HUES6 (cell line): Measurements from ENCODE around the gene PLEKHA7.

Experiments used
- H3K27ac ChIP-seq: 2 replicates; pipeline ENCODE4 v1.7.0; 2013; ENCODE audit warnings: low read depth, mild to moderate bottlenecking, low read length, inconsistent platforms
- H3K27me3 ChIP-seq: 2 replicates; pipeline ENCODE4 v1.6.1; 2013; ENCODE audit warnings: low read length; ENCODE audit not compliant: control insufficient read depth, insufficient read depth
- H3K36me3 ChIP-seq: 2 replicates; pipeline ENCODE4 v1.6.1; 2013; ENCODE audit warnings: low read length; ENCODE audit not compliant: control insufficient read depth, insufficient read depth
- H3K4me1 ChIP-seq: 2 replicates; pipeline ENCODE4 v1.6.1; 2013; ENCODE audit warnings: low read length; ENCODE audit not compliant: control insufficient read depth, insufficient read depth
- H3K4me3 ChIP-seq: 2 replicates; pipeline ENCODE4 v1.5.1; 2013; ENCODE audit warnings: low read depth, low read length
- H3K9ac ChIP-seq: one replicate; pipeline ENCODE4 v1.6.1; 2013; ENCODE audit warnings: mild to moderate bottlenecking, low read length
- H3K9me3 ChIP-seq: 2 replicates; pipeline ENCODE4 v1.6.1; 2013; ENCODE audit warnings: low read depth, low read length; ENCODE audit not compliant: control insufficient read depth, insufficient read depth

PLEKHA7 gene

DNA sequence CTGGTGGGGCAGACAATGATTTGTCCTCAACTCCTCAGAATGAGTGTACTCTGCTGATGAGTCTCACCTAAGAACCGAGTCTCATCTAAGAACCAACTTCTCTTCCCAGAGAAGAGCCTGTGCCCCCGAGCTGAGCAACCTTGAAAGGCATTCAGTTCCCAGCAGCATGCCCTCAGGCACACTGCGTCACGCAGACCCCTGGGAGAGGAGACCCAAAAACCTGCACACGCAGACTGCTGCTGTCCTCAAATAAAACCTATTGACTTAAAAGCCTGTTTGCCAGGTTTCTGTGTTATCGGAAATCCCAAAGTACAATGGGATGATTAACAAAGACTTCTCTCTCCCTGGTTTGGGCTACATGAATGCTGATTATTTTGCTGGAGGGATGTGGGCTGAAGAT lies 154.6 kb downstream of the PLEKHA7 start:
- Histone ChIP-seq H3K27ac (no peak overlapping the region), H3K4me1 (no peaks in the 10 kb centered on the region; the same call in 1 of the 2 replicates), H3K27me3 (no peaks in the 10 kb centered on the region), H3K4me3 (no peak overlapping the region), H3K36me3 (no peaks in the 10 kb centered on the region; the same call in 1 of the 2 replicates), H3K9ac (no peak overlapping the region), H3K9me3 (no peaks in the 10 kb centered on the region)

- Histone ChIP-seq H3K9ac (no peak overlapping the region), H3K9me3 (no peaks in the 10 kb centered on the region), H3K4me1 (no peaks in the 10 kb centered on the region; the same call in 1 of the 2 replicates), H3K4me3 (no peak overlapping the region), H3K36me3 (no peaks in the 10 kb centered on the region; the same call in 1 of the 2 replicates), H3K27me3 (no peaks in the 10 kb centered on the region), H3K27ac (no peak overlapping the region)
These were observed 157.0 kb downstream of the PLEKHA7 start for GRCh38 chr11:16857186-16857585.

DNA sequence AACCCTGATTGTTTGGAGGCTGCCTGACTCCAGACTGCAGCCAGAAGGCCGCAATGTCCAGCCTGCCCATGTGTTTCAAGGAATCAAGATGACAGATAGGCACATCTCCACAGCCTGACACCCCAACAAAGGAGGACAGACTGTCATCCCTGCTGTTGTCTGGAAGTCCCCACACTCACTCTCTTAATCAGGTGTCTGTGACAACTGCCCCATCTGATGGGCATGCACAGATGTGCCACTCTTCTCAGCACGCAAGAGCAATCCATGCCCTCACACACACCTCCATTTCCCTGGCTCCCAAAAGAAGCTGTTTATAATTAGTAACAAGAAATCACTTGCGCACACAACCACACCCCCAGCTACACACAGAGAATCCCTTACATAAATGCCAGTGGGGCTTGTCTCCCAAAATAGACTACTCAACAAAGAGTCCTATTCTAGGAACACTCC lies 158.2 kb downstream of the PLEKHA7 start:
- Histone ChIP-seq H3K9ac (no peak overlapping the region), H3K27me3 (no peaks in the 10 kb centered on the region), H3K4me3 (no peak overlapping the region), H3K4me1 (no peaks in the 10 kb centered on the region; the same call in 1 of the 2 replicates), H3K9me3 (no peaks in the 10 kb centered on the region), H3K27ac (no peak overlapping the region), H3K36me3 (no peaks in the 10 kb centered on the region; the same call in 1 of the 2 replicates)

GRCh38 chr11:16854979-16855378 lies 159.2 kb downstream of the PLEKHA7 start:
- Histone ChIP-seq H3K27ac (no peak overlapping the region), H3K36me3 (peaks cover 2% of the 10 kb centered on the region; the same call in 1 of the 2 replicates)

GRCh38 chr11:16853859-16854258 lies 160.4 kb downstream of the PLEKHA7 start:
- no peak overlapping the region for H3K27ac ChIP-seq
- H3K4me3 ChIP-seq = no peak overlapping the region
- no peak overlapping the region for H3K9ac ChIP-seq
- H3K27me3 ChIP-seq = no peaks in the 10 kb centered on the region; the same call in 1 of the 2 replicates
- H3K9me3 ChIP-seq = no peaks in the 10 kb centered on the region
- H3K4me1 ChIP-seq = no peaks in the 10 kb centered on the region; the same call in 1 of the 2 replicates
- peaks cover 3% of the 10 kb centered on the region; the same call in 1 of the 2 replicates for H3K36me3 ChIP-seq

More at GRCh38 chr11:16854979-16855378, 159.2 kb downstream of the PLEKHA7 start:
- Histone ChIP-seq H3K4me3 (no peak overlapping the region), H3K27me3 (no peaks in the 10 kb centered on the region; the same call in 1 of the 2 replicates), H3K4me1 (no peaks in the 10 kb centered on the region; the same call in 1 of the 2 replicates), H3K9me3 (no peaks in the 10 kb centered on the region), H3K9ac (no peak overlapping the region)

DNA sequence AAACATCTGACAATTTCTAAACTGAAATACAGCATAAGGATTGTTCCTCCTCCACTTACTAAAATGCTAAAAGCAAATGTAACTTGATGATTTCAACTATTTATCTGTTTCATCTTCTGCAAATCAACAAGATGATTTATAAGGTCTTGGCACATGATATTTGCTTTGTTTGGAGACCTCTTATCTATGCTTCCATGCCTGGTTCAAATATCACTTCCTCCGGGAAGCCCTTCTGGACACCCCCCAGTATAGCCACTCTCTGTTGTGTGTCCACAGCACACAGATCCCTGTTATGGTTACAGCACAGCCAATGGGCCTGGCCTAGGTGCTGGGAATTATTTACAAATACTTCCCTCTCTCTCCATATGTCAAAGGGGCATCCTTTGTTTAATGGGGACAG lies 160.9 kb downstream of the PLEKHA7 start:
- no peaks in the 10 kb centered on the region; the same call in 1 of the 2 replicates for H3K4me1 ChIP-seq
- H3K27ac ChIP-seq = no peak overlapping the region
- no peak overlapping the region for H3K4me3 ChIP-seq
- peaks cover 3% of the 10 kb centered on the region; the same call in 1 of the 2 replicates for H3K36me3 ChIP-seq
- H3K9me3 ChIP-seq = no peaks in the 10 kb centered on the region
- no peak overlapping the region for H3K9ac ChIP-seq
- no peaks in the 10 kb centered on the region; the same call in 1 of the 2 replicates for H3K27me3 ChIP-seq

DNA sequence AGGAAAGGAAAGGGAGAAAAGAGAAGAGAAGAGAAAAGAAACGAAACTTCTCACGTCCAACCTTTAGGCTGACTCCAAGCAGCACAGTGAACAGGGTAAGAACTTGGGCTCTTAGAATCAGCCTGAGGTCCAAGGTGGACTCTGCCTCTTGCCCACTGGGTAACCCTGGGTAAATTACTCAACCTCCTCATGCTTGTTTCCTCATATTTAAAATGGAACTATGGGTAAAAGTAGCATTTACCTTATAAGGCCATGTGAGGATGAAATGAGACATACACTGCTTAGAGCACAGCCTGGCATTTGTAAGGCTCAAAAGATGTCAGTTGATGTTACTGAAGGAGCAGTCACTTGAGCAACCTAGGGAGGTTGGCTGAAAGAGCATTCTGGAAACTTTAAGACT lies 167.9 kb downstream of the PLEKHA7 start:
- Histone ChIP-seq H3K9ac (no peak overlapping the region), H3K27ac (no peak overlapping the region), H3K27me3 (no peaks in the 10 kb centered on the region; the same call in 1 of the 2 replicates), H3K9me3 (no peaks in the 10 kb centered on the region), H3K4me3 (no peak overlapping the region), H3K36me3 (0 out of 2 replicates have a peak, but pooled peaks cover 3% of the 10 kb centered on the region), H3K4me1 (no peaks in the 10 kb centered on the region)

- Histone ChIP-seq H3K4me1 (no peaks in the 10 kb centered on the region), H3K9me3 (no peaks in the 10 kb centered on the region), H3K27me3 (no peaks in the 10 kb centered on the region), H3K36me3 (peaks cover 3% of the 10 kb centered on the region; the same call in 1 of the 2 replicates), H3K4me3 (no peak overlapping the region), H3K9ac (no peak overlapping the region), H3K27ac (no peak overlapping the region)
These were observed 169.9 kb downstream of the PLEKHA7 start for GRCh38 chr11:16844268-16844771.

GRCh38 chr11:16843294-16843693 lies 170.9 kb downstream of the PLEKHA7 start:
- no peak overlapping the region for H3K9ac ChIP-seq
- peaks cover 3% of the 10 kb centered on the region; the same call in 1 of the 2 replicates for H3K36me3 ChIP-seq
- H3K27me3 ChIP-seq = no peaks in the 10 kb centered on the region
- no peak overlapping the region for H3K27ac ChIP-seq
- H3K4me3 ChIP-seq = no peak overlapping the region
- no peaks in the 10 kb centered on the region for H3K4me1 ChIP-seq
- H3K9me3 ChIP-seq = no peaks in the 10 kb centered on the region

GRCh38 chr11:16841984-16842383 lies 172.2 kb downstream of the PLEKHA7 start:
- Histone ChIP-seq H3K36me3 (peaks cover 3% of the 10 kb centered on the region; the same call in 1 of the 2 replicates), H3K4me3 (no peak overlapping the region), H3K27ac (no peak overlapping the region), H3K9me3 (no peaks in the 10 kb centered on the region), H3K27me3 (no peaks in the 10 kb centered on the region), H3K4me1 (no peaks in the 10 kb centered on the region), H3K9ac (no peak overlapping the region)

GRCh38 chr11:16841481-16841880 lies 172.7 kb downstream of the PLEKHA7 start:
- Histone ChIP-seq H3K4me1 (no peaks in the 10 kb centered on the region), H3K9me3 (no peaks in the 10 kb centered on the region), H3K4me3 (no peak overlapping the region), H3K9ac (no peak overlapping the region), H3K27ac (no peak overlapping the region), H3K36me3 (peaks cover 3% of the 10 kb centered on the region; the same call in 1 of the 2 replicates), H3K27me3 (no peaks in the 10 kb centered on the region)
